Brain microvascular endothelial cell (primary cell): Measurements from ENCODE around the gene ZNF628.

Source experiments
- DNase-seq: peaks from one replicate; pipeline ENCODE4 v3.0.0-alpha.2; 2020
- H3K27ac ChIP-seq: fragments of 250-450 bp; sonication (Bioruptor Pico); 2 replicates; pipeline ENCODE4 v1.5.1; 2020; ENCODE audit warnings: mild to moderate bottlenecking, moderate library complexity
- H3K27me3 ChIP-seq: fragments of 250-450 bp; sonication (Bioruptor Pico); replicated peaks from 2 replicates; pipeline ENCODE4 v1.5.1; 2020; ENCODE audit warnings: mild to moderate bottlenecking
- H3K36me3 ChIP-seq: fragments of 250-450 bp; sonication (Bioruptor Pico); replicated peaks from 2 replicates; pipeline ENCODE4 v1.5.1; 2020; ENCODE audit warnings: mild to moderate bottlenecking
- H3K4me3 ChIP-seq: 2 replicates; pipeline ENCODE4 v1.5.1; 2011; ENCODE audit warnings: low read depth, mild to moderate bottlenecking, control low read depth, low read length, moderate library complexity
- CTCF ChIP-seq: IDR thresholded peaks from 2 replicates; pipeline ENCODE4 v1.5.1; 2011; ENCODE audit warnings: low read depth, mild to moderate bottlenecking, moderate library complexity, low read length, control low read depth, inconsistent platforms; ENCODE audit errors: missing control alignments
- in situ Hi-C: cut with HindIII; loops from 2 replicates; pipeline ENCODE4 v1.10.0; 2017; ENCODE audit warnings: low sequenced_read_pairs, low pct_ligation_motif_present

ZNF628 gene

GRCh38 chr19:55441692-55442321, 34.6 kb upstream of the ZNF628 start:
- DNase-seq = no peak
- H3K27ac ChIP-seq = no peak overlapping the region
- no peak overlapping the region for H3K4me3 ChIP-seq
- no peaks in the 10 kb centered on the region for H3K36me3 ChIP-seq
- H3K27me3 ChIP-seq = peaks cover 40% of the 10 kb centered on the region
- no peak for TF ChIP-seq CTCF
- in situ Hi-C loops = no loop called here

DNA sequence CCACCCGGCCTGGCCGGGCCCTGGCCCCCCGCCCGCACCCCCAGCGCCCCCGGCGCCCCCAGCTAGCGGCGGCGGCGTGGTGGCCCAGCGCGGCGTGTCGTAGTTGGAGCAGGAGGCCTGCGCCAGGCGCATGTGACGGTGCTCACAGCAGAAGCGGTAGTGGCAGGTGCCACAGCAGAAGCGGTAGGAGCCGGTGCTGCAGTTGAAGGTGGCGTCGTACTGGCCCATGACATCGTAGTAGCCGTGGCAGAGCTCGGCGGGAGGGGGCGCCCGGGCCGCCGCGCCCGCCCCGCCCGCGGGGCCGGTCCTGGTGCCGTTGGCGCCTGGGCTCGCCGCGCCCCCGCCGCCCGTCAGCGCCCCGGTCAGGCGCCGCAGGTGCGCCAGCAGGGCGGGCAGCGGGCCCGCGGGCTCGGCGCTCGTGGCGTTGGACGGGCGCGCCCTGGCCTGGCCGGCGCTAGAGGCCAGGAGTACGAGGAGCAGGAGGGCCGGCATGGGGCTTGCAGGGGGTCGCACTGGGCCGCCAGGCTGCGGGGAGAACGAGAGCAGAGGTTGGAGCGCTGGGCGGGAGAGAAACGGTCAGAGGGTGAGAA, 34.0 kb upstream of the ZNF628 start:
- in situ Hi-C loops = no loop called here
- H3K36me3 ChIP-seq = no peaks in the 10 kb centered on the region
- H3K27ac ChIP-seq = no peak overlapping the region
- no peak for DNase-seq
- TF ChIP-seq CTCF = no peak
- peaks cover 42% of the 10 kb centered on the region for H3K27me3 ChIP-seq
- no peak overlapping the region for H3K4me3 ChIP-seq

GRCh38 chr19:55443045-55443823, 33.2 kb upstream of the ZNF628 start, which contains the start of gene SHISA7:
TSS of gene SHISA7 (minus strand) at chr19:55443300. CDS start at chr19:55442863, 437 bp downstream.
- Histone ChIP-seq H3K27ac (no peak within 1 kb of the TSS), H3K36me3 (no peaks in the 10 kb centered on the region), H3K27me3 (peaks cover 42% of the 10 kb centered on the region), H3K4me3 (no peak within 1 kb of the TSS)
- no peak for DNase-seq
- in situ Hi-C loops = no loop called here
- TF ChIP-seq CTCF = no peak

GRCh38 chr19:55443824-55444480, 32.5 kb upstream of the ZNF628 start:
- H3K4me3 ChIP-seq = no peak overlapping the region
- H3K27ac ChIP-seq = no peak overlapping the region
- peaks cover 42% of the 10 kb centered on the region for H3K27me3 ChIP-seq
- H3K36me3 ChIP-seq = no peaks in the 10 kb centered on the region
- no peak for TF ChIP-seq CTCF
- DNase-seq = no peak
- in situ Hi-C loops = no loop called here

DNA sequence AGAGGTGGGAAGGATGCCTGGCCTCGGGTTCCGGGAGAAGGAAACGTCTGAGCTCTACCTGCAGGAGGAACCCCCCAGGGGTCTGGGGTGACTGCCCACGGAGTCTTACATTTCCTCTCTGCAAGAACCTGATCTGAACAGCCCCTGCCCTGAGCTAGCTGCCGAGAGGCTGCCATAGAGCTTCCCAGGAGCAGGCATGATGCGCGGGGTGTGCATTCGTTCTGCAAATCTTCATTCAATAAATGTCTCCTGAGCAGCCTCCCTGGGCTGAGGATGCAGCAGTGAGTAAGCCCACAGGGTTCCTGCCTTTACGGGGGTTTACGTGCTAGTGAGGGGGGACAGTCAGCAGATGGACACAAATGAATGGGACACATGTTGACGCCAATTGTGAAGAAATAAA, 31.8 kb upstream of the ZNF628 start:
- DNase-seq = no peak
- no peak for TF ChIP-seq CTCF
- H3K27ac ChIP-seq = no peak overlapping the region
- no peaks in the 10 kb centered on the region for H3K36me3 ChIP-seq
- H3K27me3 ChIP-seq = peaks cover 37% of the 10 kb centered on the region
- no peak overlapping the region for H3K4me3 ChIP-seq
- in situ Hi-C loops = no loop called here
